Thyroid gland (tissue), 4 donors: ENCODE data around the gene CCDC138.

ENCODE experiments used
- POLR2A ChIP-seq, 2 donors: fragments of 450-650 bp; IDR thresholded peaks; one replicate each; pipeline ENCODE4 v1.6.1; 2017; ENCODE audit warnings: antibody characterized with exemption in 2 of 2, mild to moderate bottlenecking in 2 of 2, moderate library complexity in 1 of 2
- TF ChIP-seq, protein P1 (sequence below), 6 experiments: fragments of 200-600 bp in 3 of 6; fragments of 450-650 bp in 3 of 6; sonication (generic) in 3 of 6; IDR thresholded peaks; one replicate each; pipeline ENCODE4 v1.5.1; 2016 to 2019; ENCODE audit warnings: antibody characterized with exemption in 6 of 6, mild to moderate bottlenecking in 2 of 6, inconsistent platforms in 1 of 6, moderate library complexity in 1 of 6

GRCh38 chr2:108845923-108846322, 59.4 kb downstream of the CCDC138 start:
- no peak for TF ChIP-seq POLR2A (IDR thresholded peaks at IDR 0.05)
- TF ChIP-seq, protein P1, sequence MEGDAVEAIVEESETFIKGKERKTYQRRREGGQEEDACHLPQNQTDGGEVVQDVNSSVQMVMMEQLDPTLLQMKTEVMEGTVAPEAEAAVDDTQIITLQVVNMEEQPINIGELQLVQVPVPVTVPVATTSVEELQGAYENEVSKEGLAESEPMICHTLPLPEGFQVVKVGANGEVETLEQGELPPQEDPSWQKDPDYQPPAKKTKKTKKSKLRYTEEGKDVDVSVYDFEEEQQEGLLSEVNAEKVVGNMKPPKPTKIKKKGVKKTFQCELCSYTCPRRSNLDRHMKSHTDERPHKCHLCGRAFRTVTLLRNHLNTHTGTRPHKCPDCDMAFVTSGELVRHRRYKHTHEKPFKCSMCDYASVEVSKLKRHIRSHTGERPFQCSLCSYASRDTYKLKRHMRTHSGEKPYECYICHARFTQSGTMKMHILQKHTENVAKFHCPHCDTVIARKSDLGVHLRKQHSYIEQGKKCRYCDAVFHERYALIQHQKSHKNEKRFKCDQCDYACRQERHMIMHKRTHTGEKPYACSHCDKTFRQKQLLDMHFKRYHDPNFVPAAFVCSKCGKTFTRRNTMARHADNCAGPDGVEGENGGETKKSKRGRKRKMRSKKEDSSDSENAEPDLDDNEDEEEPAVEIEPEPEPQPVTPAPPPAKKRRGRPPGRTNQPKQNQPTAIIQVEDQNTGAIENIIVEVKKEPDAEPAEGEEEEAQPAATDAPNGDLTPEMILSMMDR (IDR thresholded peaks at IDR 0.05): no peak
